Parathyroid adenoma (tissue), 2 donors: ENCODE data around the gene GNPAT.

ENCODE experiments used
- H2AFZ ChIP-seq: fragments of 300-600 bp; sonication (generic); one replicate; pipeline ENCODE4 v1.7.0; 2017; ENCODE audit warnings: antibody characterized with exemption, mild to moderate bottlenecking
- H3K27ac ChIP-seq: fragments of 300-600 bp; sonication (generic); one replicate; pipeline ENCODE4 v1.7.0; 2017
- H3K27me3 ChIP-seq: fragments of 300-600 bp; sonication (generic); one replicate; pipeline ENCODE4 v1.7.0; 2017; ENCODE audit warnings: low read length; ENCODE audit not compliant: control insufficient read depth, insufficient read depth
- H3K36me3 ChIP-seq: fragments of 300-600 bp; sonication (generic); one replicate; pipeline ENCODE4 v1.7.0; 2017; ENCODE audit warnings: low read length; ENCODE audit not compliant: control insufficient read depth, insufficient read depth
- H3K4me1 ChIP-seq: fragments of 300-600 bp; sonication (generic); one replicate; pipeline ENCODE4 v1.7.0; 2017; ENCODE audit warnings: control low read depth
- H3K4me2 ChIP-seq: fragments of 300-600 bp; sonication (generic); one replicate; pipeline ENCODE4 v1.7.0; 2017; ENCODE audit warnings: low read length
- H3K4me3 ChIP-seq: fragments of 300-600 bp; sonication (generic); one replicate; pipeline ENCODE4 v1.7.0; 2017; ENCODE audit warnings: low read depth, low read length
- H3K79me2 ChIP-seq: fragments of 300-600 bp; sonication (generic); one replicate; pipeline ENCODE4 v1.7.0; 2017; ENCODE audit warnings: control low read depth
- H3K9ac ChIP-seq: fragments of 300-600 bp; sonication (generic); one replicate; pipeline ENCODE4 v1.7.0; 2017; ENCODE audit warnings: mild to moderate bottlenecking
- H3K9me3 ChIP-seq: fragments of 300-600 bp; sonication (generic); one replicate; pipeline ENCODE4 v1.7.0; 2017; ENCODE audit warnings: low read length; ENCODE audit not compliant: control insufficient read depth
- TF ChIP-seq, protein P1 (sequence below): fragments of 300-600 bp; sonication (generic); IDR thresholded peaks from one replicate; pipeline ENCODE4 v1.7.0; 2017; ENCODE audit warnings: antibody characterized with exemption, mild to moderate bottlenecking
- donor health status: primary hyperparathyroidism.

GNPAT gene

DNA sequence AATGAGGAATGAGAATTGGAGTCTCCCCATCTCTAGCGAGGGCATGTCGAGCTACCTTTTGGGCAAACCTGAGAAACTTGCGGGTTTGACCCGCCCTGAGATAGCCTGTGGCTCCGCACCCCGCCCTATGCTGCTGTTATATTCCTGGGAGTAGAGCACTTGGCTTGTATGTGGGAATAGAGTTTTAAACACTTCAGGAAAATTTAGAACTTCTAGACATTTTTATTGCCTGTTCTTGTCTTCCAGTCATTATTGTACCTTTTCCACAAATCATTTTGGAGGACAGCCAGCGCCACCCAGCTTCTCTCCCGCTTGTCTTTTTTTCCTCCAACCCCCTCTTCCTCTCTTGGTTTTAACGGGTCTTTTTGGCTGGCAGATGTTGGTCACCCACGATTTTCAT is 738 bp downstream of the GNPAT start:
- Histone ChIP-seq H3K4me1 (peaks cover 4% of the 10 kb centered on the region), H2AFZ (peak overlapping the region; percentile 62), H3K36me3 (no peaks in the 10 kb centered on the region), H3K9me3 (no peaks in the 10 kb centered on the region), H3K9ac (no peak overlapping the region), H3K27ac (peak overlapping the region; percentile 43), H3K27me3 (no peaks in the 10 kb centered on the region), H3K4me2 (peak overlapping the region; percentile 66), H3K79me2 (peaks cover 13% of the 10 kb centered on the region), H3K4me3 (peak overlapping the region; percentile 76)
- TF ChIP-seq, protein P1, sequence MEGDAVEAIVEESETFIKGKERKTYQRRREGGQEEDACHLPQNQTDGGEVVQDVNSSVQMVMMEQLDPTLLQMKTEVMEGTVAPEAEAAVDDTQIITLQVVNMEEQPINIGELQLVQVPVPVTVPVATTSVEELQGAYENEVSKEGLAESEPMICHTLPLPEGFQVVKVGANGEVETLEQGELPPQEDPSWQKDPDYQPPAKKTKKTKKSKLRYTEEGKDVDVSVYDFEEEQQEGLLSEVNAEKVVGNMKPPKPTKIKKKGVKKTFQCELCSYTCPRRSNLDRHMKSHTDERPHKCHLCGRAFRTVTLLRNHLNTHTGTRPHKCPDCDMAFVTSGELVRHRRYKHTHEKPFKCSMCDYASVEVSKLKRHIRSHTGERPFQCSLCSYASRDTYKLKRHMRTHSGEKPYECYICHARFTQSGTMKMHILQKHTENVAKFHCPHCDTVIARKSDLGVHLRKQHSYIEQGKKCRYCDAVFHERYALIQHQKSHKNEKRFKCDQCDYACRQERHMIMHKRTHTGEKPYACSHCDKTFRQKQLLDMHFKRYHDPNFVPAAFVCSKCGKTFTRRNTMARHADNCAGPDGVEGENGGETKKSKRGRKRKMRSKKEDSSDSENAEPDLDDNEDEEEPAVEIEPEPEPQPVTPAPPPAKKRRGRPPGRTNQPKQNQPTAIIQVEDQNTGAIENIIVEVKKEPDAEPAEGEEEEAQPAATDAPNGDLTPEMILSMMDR: no peak

DNA sequence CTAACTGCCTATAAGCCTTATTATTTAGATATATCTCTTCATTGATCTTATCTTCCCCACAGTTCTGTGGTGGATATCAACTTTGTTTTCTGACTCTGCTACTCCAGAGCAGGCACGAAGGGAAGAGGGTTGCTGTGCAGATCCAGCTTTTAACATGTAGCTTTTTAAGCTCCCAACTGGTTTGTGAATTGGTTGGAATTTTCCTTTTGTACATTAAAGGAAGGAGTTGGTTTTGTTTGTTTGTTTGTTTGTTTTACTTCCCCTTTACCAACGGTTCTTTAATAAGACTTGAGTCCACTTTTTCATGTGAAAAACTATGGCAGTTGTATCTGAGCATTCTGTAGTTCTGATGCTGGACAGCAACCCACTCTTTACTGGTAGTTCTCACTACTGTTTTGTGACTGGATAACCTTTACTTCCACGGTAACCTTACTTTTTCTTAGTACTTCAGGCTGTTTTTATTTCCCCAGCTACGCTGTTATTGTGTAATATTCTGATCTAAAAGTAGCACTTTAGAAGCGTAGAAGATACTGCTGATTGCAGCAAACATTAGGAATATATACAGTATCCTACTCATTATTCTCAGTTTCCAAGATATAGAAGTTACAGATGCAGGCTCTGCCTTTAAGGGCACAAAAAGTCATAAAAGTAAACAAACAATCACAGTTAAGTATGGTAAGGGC is 1.6 kb downstream of the GNPAT start:
- Histone ChIP-seq H2AFZ (no peak overlapping the region), H3K27ac (no peak overlapping the region), H3K4me3 (peak overlapping the region; percentile 76), H3K36me3 (no peaks in the 10 kb centered on the region), H3K27me3 (no peaks in the 10 kb centered on the region), H3K4me2 (peak overlapping the region; percentile 5), H3K9me3 (no peaks in the 10 kb centered on the region), H3K4me1 (peaks cover 4% of the 10 kb centered on the region), H3K9ac (no peak overlapping the region), H3K79me2 (peaks cover 13% of the 10 kb centered on the region)
- TF ChIP-seq, protein P1: no peak

DNA sequence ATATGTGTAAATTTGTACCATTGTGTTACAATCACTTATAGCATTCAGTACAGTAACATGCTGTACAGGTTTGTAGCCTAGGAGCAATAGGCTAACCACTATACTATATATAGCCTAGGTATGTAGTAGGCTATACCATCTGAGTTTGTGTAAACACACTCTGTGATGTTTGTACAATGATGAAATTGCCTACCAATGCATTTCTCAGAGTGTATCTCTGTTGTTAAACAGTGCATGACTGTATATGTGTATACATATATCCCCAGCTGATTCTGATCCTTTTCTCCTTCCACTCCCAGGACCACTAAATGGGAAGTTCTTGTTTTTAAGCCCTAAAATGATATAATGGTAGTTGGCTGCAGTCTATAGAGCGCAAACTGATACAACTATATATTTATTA is 7.8 kb downstream of the GNPAT start:
- H3K36me3 ChIP-seq: no peaks in the 10 kb centered on the region
- TF ChIP-seq, protein P1: no peak

DNA sequence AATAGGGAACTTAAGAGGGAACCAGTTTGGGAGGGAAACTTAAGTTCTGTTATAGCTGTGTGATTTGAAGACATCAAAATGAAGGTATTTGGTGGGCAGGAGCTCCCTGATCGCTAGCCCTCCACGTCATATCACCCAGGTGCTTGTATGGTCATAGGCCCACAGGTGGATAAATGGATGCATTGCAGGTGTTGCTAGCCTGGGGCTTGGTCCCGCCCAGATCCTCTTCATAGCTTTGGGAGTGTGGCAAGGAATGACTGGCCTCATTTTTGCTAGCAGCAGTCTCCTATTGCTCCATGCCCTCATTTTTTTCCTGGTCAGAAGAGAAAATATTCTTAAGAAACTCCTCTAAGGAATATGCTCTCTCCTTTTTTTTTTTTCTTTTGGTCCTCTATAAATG is 11.3 kb downstream of the GNPAT start:
- Histone ChIP-seq H2AFZ (no peak overlapping the region), H3K79me2 (no peaks in the 10 kb centered on the region), H3K27me3 (no peaks in the 10 kb centered on the region), H3K36me3 (no peaks in the 10 kb centered on the region), H3K4me3 (no peak overlapping the region), H3K9ac (no peak overlapping the region), H3K9me3 (no peaks in the 10 kb centered on the region), H3K4me2 (no peak overlapping the region), H3K27ac (no peak overlapping the region), H3K4me1 (no peaks in the 10 kb centered on the region)
- TF ChIP-seq, protein P1: no peak

More for the DNA sequence above, 7.8 kb downstream of the GNPAT start:
- Histone ChIP-seq H3K9me3 (no peaks in the 10 kb centered on the region), H3K27me3 (no peaks in the 10 kb centered on the region), H2AFZ (no peak overlapping the region), H3K9ac (no peak overlapping the region), H3K4me3 (no peak overlapping the region), H3K27ac (no peak overlapping the region), H3K79me2 (peaks cover 5% of the 10 kb centered on the region), H3K4me1 (no peaks in the 10 kb centered on the region), H3K4me2 (no peak overlapping the region)

DNA sequence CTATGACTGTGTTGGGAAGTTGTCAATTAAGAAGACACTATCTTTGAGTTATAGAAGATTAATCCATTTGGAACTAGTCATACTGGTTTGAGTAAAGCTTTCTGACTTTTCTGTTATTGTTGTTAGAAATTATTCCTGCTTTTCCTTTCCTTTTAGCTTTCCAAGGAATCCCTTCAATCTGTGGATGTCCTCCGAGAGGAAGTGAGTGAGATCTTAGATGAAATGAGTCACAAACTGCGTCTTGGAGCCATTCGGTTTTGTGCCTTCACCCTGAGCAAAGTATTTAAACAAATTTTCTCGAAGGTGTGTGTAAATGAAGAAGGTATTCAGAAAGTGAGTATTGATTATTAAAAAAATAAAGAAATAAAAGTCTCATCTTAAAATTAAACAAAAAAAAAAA is 19.3 kb downstream of the GNPAT start:
- Histone ChIP-seq H3K4me3 (no peak overlapping the region), H3K36me3 (no peaks in the 10 kb centered on the region), H3K27me3 (no peaks in the 10 kb centered on the region), H3K4me1 (no peaks in the 10 kb centered on the region), H3K27ac (no peak overlapping the region), H2AFZ (no peak overlapping the region), H3K9ac (no peak overlapping the region), H3K9me3 (no peaks in the 10 kb centered on the region), H3K79me2 (no peaks in the 10 kb centered on the region), H3K4me2 (no peak overlapping the region)
- TF ChIP-seq, protein P1: no peak
